HUES48 (cell line): ENCODE results near the gene CDKN1A.

Source experiments
- H3K27ac ChIP-seq: one replicate; pipeline ENCODE4 v1.7.0; 2013; ENCODE audit warnings: low read depth, low read length, inconsistent platforms
- H3K27me3 ChIP-seq: 2 replicates; pipeline ENCODE4 v1.6.1; 2013; ENCODE audit warnings: mild to moderate bottlenecking, low read length; ENCODE audit not compliant: control insufficient read depth, insufficient read depth
- H3K36me3 ChIP-seq: 2 replicates; pipeline ENCODE4 v1.6.1; 2013; ENCODE audit warnings: low read length; ENCODE audit not compliant: control insufficient read depth, insufficient read depth
- H3K4me1 ChIP-seq: 2 replicates; pipeline ENCODE4 v1.6.1; 2013; ENCODE audit warnings: mild to moderate bottlenecking, low read length; ENCODE audit not compliant: control insufficient read depth, insufficient read depth
- H3K4me3 ChIP-seq: 2 replicates; pipeline ENCODE4 v1.5.1; 2013; ENCODE audit warnings: mild to moderate bottlenecking, low read depth, low read length
- H3K9ac ChIP-seq: 2 replicates; pipeline ENCODE4 v1.6.1; 2013; ENCODE audit warnings: mild to moderate bottlenecking, low read depth, low read length, moderate library complexity
- H3K9me3 ChIP-seq: 2 replicates; pipeline ENCODE4 v1.6.1; 2013; ENCODE audit warnings: low read length; ENCODE audit not compliant: control insufficient read depth, insufficient read depth

Gene CDKN1A

DNA sequence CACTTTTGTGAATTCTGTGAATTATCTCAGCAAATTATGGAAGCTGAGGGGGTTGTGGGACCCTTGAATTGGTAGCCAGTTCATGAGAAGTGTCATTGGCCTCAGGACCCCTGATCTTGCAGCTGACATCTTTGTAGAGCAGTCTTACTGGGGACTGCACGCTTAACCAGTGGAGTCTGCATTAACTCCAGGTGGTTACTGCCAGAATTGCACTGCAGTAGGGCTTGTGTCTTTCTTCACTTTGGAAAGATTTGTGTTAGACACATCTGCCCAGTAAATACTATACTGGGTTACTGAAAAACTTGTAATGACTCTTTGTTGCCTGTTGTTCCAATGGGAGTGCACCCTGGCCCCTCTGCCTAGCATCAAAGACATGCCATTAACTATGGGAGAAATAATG, 21.2 kb upstream of the CDKN1A start:
- Histone ChIP-seq H3K9ac (no peak overlapping the region), H3K4me1 (peaks cover 4% of the 10 kb centered on the region; the same call in 1 of the 2 replicates), H3K27me3 (peaks cover 5% of the 10 kb centered on the region; the same call in 1 of the 2 replicates), H3K4me3 (no peak overlapping the region), H3K36me3 (no peaks in the 10 kb centered on the region), H3K9me3 (no peaks in the 10 kb centered on the region), H3K27ac (no peak overlapping the region)

DNA sequence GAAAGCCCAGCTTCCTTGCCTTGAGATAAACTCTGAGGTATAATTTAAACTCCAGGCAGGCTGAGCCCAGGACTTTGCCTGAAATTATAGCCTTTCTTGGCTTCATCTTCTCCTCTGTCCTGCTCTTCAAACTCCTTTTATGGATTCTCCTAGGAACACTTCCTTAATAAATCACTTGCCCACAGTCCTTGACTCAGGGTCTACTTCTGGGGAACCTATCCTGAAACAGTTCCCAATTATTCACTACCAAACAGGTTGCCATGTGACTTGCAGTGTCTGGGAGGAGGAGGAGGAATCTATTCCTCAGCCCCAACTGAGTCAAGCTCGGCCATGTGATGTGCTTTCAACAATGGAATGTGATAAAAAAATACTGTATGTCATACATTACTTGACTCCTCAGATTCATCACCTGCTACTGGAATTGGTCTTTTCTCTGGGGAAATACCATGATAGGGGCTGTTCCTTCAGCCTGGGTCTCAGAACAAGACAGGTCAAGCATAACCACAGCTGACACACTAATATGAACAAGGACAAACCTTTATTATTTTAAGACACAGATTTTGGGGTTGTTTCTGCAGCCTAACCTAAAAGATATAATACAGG, 20.5 kb upstream of the CDKN1A start:
- Histone ChIP-seq H3K27me3 (peaks cover 5% of the 10 kb centered on the region; the same call in 1 of the 2 replicates), H3K36me3 (no peaks in the 10 kb centered on the region), H3K27ac (no peak overlapping the region), H3K9ac (no peak overlapping the region), H3K4me3 (no peak overlapping the region), H3K9me3 (no peaks in the 10 kb centered on the region), H3K4me1 (peaks cover 11% of the 10 kb centered on the region; the same call in 1 of the 2 replicates)

DNA sequence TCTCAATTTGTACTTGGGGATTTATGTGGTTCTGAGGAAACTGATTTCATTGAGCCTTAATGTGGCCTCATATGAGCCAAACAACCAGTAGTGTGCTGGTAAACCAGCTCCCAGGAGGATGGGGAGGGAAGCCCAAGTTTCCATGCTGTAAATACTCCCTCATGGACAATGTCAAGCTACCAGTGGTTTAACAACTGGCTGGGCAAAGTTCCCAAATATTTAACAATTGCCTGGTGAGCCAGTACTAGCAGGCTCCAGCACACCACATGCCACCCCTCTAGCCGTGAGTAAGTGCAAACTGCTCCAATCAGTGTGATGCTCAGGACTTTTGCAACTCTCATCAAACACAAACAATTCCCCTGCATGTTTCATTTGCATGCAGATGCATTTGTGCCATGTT, 19.2 kb upstream of the CDKN1A start:
- Histone ChIP-seq H3K27me3 (peaks cover 5% of the 10 kb centered on the region; the same call in 1 of the 2 replicates), H3K27ac (no peak overlapping the region), H3K36me3 (no peaks in the 10 kb centered on the region), H3K4me3 (no peak overlapping the region), H3K9me3 (no peaks in the 10 kb centered on the region), H3K9ac (no peak overlapping the region), H3K4me1 (peaks cover 11% of the 10 kb centered on the region; the same call in 1 of the 2 replicates)

- peaks cover 16% of the 10 kb centered on the region; the same call in 1 of the 2 replicates for H3K4me1 ChIP-seq
- H3K36me3 ChIP-seq = no peaks in the 10 kb centered on the region
- H3K9me3 ChIP-seq = no peaks in the 10 kb centered on the region
- H3K27me3 ChIP-seq = peaks cover 5% of the 10 kb centered on the region; the same call in 1 of the 2 replicates
- H3K27ac ChIP-seq = no peak overlapping the region
- H3K4me3 ChIP-seq = peak overlapping the region; percentile 51
- H3K9ac ChIP-seq = no peak overlapping the region
Measured at GRCh38 chr6:36660771-36661471, 17.6 kb upstream of the CDKN1A start.

DNA sequence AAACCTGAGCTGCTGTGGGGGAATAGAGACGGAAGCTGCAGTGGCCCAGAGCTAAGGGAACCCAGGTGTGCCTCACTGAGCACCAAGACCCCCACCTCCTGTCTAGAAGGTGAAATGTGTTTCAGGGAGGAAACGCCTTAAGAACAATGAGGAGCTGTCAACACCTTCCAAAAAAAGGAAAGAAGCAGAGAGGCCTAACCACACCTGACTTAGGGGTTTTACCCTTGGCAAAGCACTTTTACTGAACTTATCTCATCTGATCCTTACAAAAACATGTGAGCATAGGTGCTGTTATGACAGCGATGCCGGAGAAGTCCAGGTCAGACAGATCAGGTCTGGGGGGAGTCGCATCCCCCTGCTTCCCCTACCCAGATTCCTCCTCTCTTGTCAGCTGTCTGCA, 16.1 kb upstream of the CDKN1A start:
- no peak overlapping the region for H3K27ac ChIP-seq
- no peak overlapping the region for H3K9ac ChIP-seq
- H3K9me3 ChIP-seq = no peaks in the 10 kb centered on the region
- peaks cover 30% of the 10 kb centered on the region for H3K4me1 ChIP-seq
- peaks cover 5% of the 10 kb centered on the region; the same call in 1 of the 2 replicates for H3K27me3 ChIP-seq
- no peak overlapping the region for H3K4me3 ChIP-seq
- H3K36me3 ChIP-seq = no peaks in the 10 kb centered on the region

- Histone ChIP-seq H3K4me1 (peaks cover 35% of the 10 kb centered on the region), H3K4me3 (no peak overlapping the region), H3K36me3 (no peaks in the 10 kb centered on the region), H3K27ac (no peak overlapping the region), H3K27me3 (0 out of 2 replicates have a peak, but pooled peaks cover 5% of the 10 kb centered on the region), H3K9me3 (no peaks in the 10 kb centered on the region), H3K9ac (no peak overlapping the region)
Measured at GRCh38 chr6:36662827-36663256, 15.7 kb upstream of the CDKN1A start.

DNA sequence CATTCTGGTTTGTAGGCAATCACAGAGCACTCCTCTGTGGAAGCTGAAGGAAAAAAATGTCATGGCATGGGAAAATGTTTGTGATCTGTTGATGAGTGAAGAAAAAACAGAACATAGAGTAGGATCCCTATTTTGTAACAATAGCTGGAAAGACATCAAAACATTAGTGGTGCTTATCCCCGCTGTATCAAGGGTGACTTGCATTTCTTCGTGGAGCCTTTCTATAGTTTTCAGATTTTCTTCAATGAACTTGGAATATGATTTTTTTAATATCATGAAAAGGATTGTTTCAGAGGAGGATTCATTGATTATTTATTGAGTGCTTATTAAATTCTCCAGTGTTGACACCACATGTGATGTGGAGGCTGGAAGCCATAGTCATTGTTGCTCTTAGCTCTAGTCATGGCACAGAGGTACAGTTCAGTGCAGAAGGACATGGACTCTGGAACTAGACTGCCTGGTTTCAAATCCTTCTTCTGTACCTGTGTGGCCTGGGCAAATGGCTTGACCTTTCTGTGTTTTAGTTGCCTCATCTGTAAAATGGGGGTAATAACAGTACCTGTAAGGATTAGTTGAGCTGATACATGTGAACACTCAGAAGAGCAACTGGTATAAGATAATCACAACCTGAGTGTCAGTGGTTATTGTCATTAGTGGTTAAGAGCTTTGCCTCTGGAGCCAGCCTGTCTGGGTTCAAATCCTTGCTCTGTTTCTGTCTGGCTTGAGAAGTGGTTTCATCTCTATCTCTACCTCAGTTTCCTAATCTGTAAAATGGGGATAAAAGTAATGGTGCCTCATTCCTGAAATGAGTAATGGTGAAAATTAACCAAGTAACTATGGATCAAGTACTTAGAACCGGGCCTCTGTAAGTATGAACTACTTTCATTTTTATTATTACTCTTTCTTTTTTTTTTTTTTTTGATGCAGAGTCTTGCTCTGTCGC, 14.7 kb upstream of the CDKN1A start:
- no peak overlapping the region for H3K4me3 ChIP-seq
- no peak overlapping the region for H3K9ac ChIP-seq
- no peak overlapping the region for H3K27ac ChIP-seq
- H3K27me3 ChIP-seq = 0 out of 2 replicates have a peak, but pooled peaks cover 5% of the 10 kb centered on the region
- H3K9me3 ChIP-seq = no peaks in the 10 kb centered on the region
- peaks cover 36% of the 10 kb centered on the region for H3K4me1 ChIP-seq
- H3K36me3 ChIP-seq = no peaks in the 10 kb centered on the region

- Histone ChIP-seq H3K4me3 (no peak overlapping the region), H3K36me3 (no peaks in the 10 kb centered on the region), H3K9me3 (no peaks in the 10 kb centered on the region), H3K4me1 (peaks cover 46% of the 10 kb centered on the region), H3K27me3 (0 out of 2 replicates have a peak, but pooled peaks cover 5% of the 10 kb centered on the region), H3K27ac (no peak overlapping the region), H3K9ac (no peak overlapping the region)
Measured at GRCh38 chr6:36665180-36665579, 13.3 kb upstream of the CDKN1A start.

- Histone ChIP-seq H3K36me3 (no peaks in the 10 kb centered on the region), H3K27ac (peak overlapping the region; percentile 89), H3K9me3 (no peaks in the 10 kb centered on the region), H3K27me3 (0 out of 2 replicates have a peak, but pooled peaks cover 5% of the 10 kb centered on the region), H3K4me3 (no peak overlapping the region), H3K4me1 (peaks cover 43% of the 10 kb centered on the region), H3K9ac (no peak overlapping the region)
Measured at GRCh38 chr6:36666287-36666686, 12.2 kb upstream of the CDKN1A start.

GRCh38 chr6:36666826-36667591, 11.5 kb upstream of the CDKN1A start:
- Histone ChIP-seq H3K4me3 (no peak overlapping the region), H3K27ac (peak overlapping the region; percentile 89), H3K9ac (peak overlapping the region; percentile 58), H3K9me3 (no peaks in the 10 kb centered on the region), H3K27me3 (no peaks in the 10 kb centered on the region), H3K36me3 (no peaks in the 10 kb centered on the region), H3K4me1 (peaks cover 43% of the 10 kb centered on the region)
